ENCODE data around the gene CLEC12A.

DNA sequence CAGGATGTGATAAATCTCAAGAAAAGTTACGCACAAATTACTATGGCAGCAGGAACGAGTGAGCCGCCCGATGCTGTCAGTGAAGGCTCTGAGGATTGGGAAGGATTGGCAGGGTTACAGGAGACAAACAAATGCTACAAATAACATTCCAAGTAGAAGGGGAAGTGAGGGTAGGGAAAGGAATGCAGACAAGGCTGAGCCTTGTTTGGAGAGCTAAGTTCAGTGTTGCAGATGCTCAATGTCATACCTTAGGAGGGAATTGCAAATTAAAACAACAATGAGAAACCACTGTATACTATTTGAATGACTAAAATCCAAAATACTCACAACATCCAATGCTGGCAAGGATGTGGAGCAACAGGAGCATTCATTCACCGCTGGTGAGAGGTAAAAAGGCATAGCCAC, 60.6 kb downstream of the CLEC12A start:
- TF ChIP-seq, protein P1, sequence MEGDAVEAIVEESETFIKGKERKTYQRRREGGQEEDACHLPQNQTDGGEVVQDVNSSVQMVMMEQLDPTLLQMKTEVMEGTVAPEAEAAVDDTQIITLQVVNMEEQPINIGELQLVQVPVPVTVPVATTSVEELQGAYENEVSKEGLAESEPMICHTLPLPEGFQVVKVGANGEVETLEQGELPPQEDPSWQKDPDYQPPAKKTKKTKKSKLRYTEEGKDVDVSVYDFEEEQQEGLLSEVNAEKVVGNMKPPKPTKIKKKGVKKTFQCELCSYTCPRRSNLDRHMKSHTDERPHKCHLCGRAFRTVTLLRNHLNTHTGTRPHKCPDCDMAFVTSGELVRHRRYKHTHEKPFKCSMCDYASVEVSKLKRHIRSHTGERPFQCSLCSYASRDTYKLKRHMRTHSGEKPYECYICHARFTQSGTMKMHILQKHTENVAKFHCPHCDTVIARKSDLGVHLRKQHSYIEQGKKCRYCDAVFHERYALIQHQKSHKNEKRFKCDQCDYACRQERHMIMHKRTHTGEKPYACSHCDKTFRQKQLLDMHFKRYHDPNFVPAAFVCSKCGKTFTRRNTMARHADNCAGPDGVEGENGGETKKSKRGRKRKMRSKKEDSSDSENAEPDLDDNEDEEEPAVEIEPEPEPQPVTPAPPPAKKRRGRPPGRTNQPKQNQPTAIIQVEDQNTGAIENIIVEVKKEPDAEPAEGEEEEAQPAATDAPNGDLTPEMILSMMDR (IDR thresholded peaks at IDR 0.05 in 4 of 5, conservative IDR thresholded peaks at IDR 0.05 in 1 of 5) = no peak
- TF ChIP-seq POLR2A (IDR thresholded peaks at IDR 0.05) = no peak
